ENCODE measurements around the gene PHPT1. TPM values are rescaled to one million over a fixed set of nuclear protein-coding genes. Genes with fewer than 3 reads are reported as not detected.
"Not testable (repeated sequence)": the region's sequence is repeated elsewhere in the genome, so short reads cannot be mapped to it uniquely, and the experiment has no call there.

PHPT1 gene
- total and polyA plus RNA-seq, 4 donors: 75.0 to 195 (median 117) TPM

- ATAC-seq (ENCODE audit: insufficient read depth, low FRiP score) (no peak), DNase-seq (no peak)
- H3K4me1 ChIP-seq (ENCODE audit: control insufficient read depth in 5 of 5, insufficient read depth in 5 of 5, low read length in 5 of 5): peaks cover 0 to 4% (median 0%) of the 10 kb centered on the region in 5 donors
- H3K9me3 ChIP-seq (ENCODE audit: control insufficient read depth in 4 of 4, insufficient read depth in 3 of 4, low read length in 3 of 4): no peaks in the 10 kb centered on the region
- H3K27me3 ChIP-seq (ENCODE audit: control insufficient read depth in 3 of 3, insufficient read depth in 3 of 3, low read length in 2 of 3): no peaks in the 10 kb centered on the region
- no peak overlapping the region for H3K9ac ChIP-seq (ENCODE audit: insufficient read depth in 1 of 2, low read length in 2 of 2)
- TF ChIP-seq, protein P1, sequence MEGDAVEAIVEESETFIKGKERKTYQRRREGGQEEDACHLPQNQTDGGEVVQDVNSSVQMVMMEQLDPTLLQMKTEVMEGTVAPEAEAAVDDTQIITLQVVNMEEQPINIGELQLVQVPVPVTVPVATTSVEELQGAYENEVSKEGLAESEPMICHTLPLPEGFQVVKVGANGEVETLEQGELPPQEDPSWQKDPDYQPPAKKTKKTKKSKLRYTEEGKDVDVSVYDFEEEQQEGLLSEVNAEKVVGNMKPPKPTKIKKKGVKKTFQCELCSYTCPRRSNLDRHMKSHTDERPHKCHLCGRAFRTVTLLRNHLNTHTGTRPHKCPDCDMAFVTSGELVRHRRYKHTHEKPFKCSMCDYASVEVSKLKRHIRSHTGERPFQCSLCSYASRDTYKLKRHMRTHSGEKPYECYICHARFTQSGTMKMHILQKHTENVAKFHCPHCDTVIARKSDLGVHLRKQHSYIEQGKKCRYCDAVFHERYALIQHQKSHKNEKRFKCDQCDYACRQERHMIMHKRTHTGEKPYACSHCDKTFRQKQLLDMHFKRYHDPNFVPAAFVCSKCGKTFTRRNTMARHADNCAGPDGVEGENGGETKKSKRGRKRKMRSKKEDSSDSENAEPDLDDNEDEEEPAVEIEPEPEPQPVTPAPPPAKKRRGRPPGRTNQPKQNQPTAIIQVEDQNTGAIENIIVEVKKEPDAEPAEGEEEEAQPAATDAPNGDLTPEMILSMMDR (IDR thresholded peaks at IDR 0.05; ENCODE audit: control extremely low read depth, extremely low read depth): no peak
- 95% methylated on average over 36 of the region's 36 CpGs for WGBS, 2 donors
- no peak overlapping the region for H3K27ac ChIP-seq (ENCODE audit: low read depth in 1 of 2, low read length in 1 of 2)
- H3K36me3 ChIP-seq (ENCODE audit: control insufficient read depth in 4 of 4, insufficient read depth in 4 of 4, low read length in 4 of 4): peaks cover 0 to 61% (median 3%) of the 10 kb centered on the region in 4 donors
- no peak overlapping the region for H3K4me3 ChIP-seq
Measured at GRCh38 chr9:136835162-136835931, 13.9 kb upstream of the PHPT1 start.

GRCh38 chr9:136835932-136836904, 13.0 kb upstream of the PHPT1 start:
- ATAC-seq (ENCODE audit: insufficient read depth, low FRiP score): no peak
- Histone ChIP-seq H3K36me3 (ENCODE audit: control insufficient read depth in 4 of 4, insufficient read depth in 4 of 4, low read length in 4 of 4) (peaks cover 0 to 61% (median 3%) of the 10 kb centered on the region in 4 donors), H3K27ac (ENCODE audit: low read depth in 1 of 2, low read length in 1 of 2) (no peak overlapping the region), H3K27me3 (ENCODE audit: control insufficient read depth in 3 of 3, insufficient read depth in 3 of 3, low read length in 2 of 3) (no peaks in the 10 kb centered on the region), H3K9ac (ENCODE audit: insufficient read depth in 1 of 2, low read length in 2 of 2) (no peak overlapping the region), H3K9me3 (ENCODE audit: control insufficient read depth in 4 of 4, insufficient read depth in 3 of 4, low read length in 3 of 4) (no peaks in the 10 kb centered on the region), H3K4me1 (ENCODE audit: control insufficient read depth in 5 of 5, insufficient read depth in 5 of 5, low read length in 5 of 5) (peaks cover 0 to 10% (median 0%) of the 10 kb centered on the region in 5 donors), H3K4me3 (no peak overlapping the region)
- 87 to 97% methylated on average over 20 to 21 of the region's 21 CpGs for WGBS, 2 donors
- TF ChIP-seq, protein P1 (IDR thresholded peaks at IDR 0.05; ENCODE audit: control extremely low read depth, extremely low read depth): no peak
- no peak for DNase-seq

DNA sequence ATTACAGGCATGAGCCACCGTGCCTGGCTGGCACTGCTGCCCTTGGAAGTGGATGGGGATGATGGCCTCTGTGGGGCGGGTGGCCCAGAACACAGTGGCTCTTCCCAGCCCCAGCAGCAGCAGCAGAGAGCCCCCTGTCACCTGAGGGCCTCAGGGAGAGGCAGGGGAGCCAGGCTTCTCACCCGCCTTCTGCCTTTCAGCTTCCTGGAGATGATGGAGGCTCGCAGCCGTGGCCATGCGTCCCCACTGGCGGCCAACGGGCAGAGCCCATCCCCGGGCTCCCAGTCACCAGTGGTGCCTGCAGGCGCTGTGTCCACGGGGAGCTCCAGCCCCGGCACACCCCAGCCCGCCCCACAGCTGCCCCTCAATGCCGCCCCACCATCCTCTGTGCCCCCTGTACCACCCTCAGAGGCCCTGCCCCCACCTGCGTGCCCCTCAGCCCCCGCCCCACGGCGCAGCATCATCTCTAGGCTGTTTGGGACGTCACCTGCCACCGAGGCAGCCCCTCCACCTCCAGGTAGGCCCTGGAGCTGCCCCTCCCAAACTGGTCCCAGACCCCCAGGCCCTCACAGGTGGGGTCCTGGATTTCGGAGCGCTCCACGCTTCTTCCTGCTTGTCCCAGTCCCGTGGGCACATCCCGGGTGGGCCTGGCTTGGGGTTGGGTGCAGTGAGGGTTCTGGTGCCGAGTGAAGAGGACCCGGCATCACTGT, 11.9 kb upstream of the PHPT1 start:
- DNase-seq: no peak
- no peak overlapping the region for H3K4me3 ChIP-seq
- H3K9ac ChIP-seq (ENCODE audit: insufficient read depth in 1 of 2, low read length in 2 of 2): no peak overlapping the region
- H3K27ac ChIP-seq (ENCODE audit: low read depth in 1 of 2, low read length in 1 of 2): no peak overlapping the region
- peaks cover 0 to 50% (median 3%) of the 10 kb centered on the region in 4 donors for H3K36me3 ChIP-seq (ENCODE audit: control insufficient read depth in 4 of 4, insufficient read depth in 4 of 4, low read length in 4 of 4)
- H3K9me3 ChIP-seq (ENCODE audit: control insufficient read depth in 4 of 4, insufficient read depth in 3 of 4, low read length in 3 of 4): no peaks in the 10 kb centered on the region
- ATAC-seq (ENCODE audit: insufficient read depth, low FRiP score): no peak
- WGBS, 2 donors: 91 to 93% methylated on average over 21 to 27 of the region's 27 CpGs
- H3K27me3 ChIP-seq (ENCODE audit: control insufficient read depth in 3 of 3, insufficient read depth in 3 of 3, low read length in 2 of 3): no peaks in the 10 kb centered on the region
- peaks cover 0 to 18% (median 6%) of the 10 kb centered on the region in 5 donors for H3K4me1 ChIP-seq (ENCODE audit: control insufficient read depth in 5 of 5, insufficient read depth in 5 of 5, low read length in 5 of 5)
- TF ChIP-seq, protein P1 (IDR thresholded peaks at IDR 0.05; ENCODE audit: control extremely low read depth, extremely low read depth): no peak

GRCh38 chr9:136837856-136838277, 11.3 kb upstream of the PHPT1 start:
- not testable (repeated sequence) for DNase-seq; H3K27ac ChIP-seq (ENCODE audit: low read depth in 1 of 2, low read length in 1 of 2); H3K9ac ChIP-seq (ENCODE audit: insufficient read depth in 1 of 2, low read length in 2 of 2); H3K27me3 ChIP-seq (ENCODE audit: control insufficient read depth in 3 of 3, insufficient read depth in 3 of 3, low read length in 2 of 3); H3K4me3 ChIP-seq; H3K9me3 ChIP-seq (ENCODE audit: control insufficient read depth in 4 of 4, insufficient read depth in 3 of 4, low read length in 3 of 4); ATAC-seq (ENCODE audit: insufficient read depth, low FRiP score)
- H3K36me3 ChIP-seq (ENCODE audit: control insufficient read depth in 4 of 4, insufficient read depth in 4 of 4, low read length in 4 of 4): peaks cover 0 to 47% (median 2%) of the 10 kb centered on the region in 4 donors
- H3K4me1 ChIP-seq (ENCODE audit: control insufficient read depth in 5 of 5, insufficient read depth in 5 of 5, low read length in 5 of 5): peaks cover 0 to 23% (median 6%) of the 10 kb centered on the region in 5 donors
- 92 to 93% methylated on average over 15 of the region's 15 CpGs for whole genome bisulfite sequencing, 2 donors
